Activated CD4-positive, alpha-beta T cell treated with anti-CD3 and anti-CD28 coated beads, Interleukin-2, amount 10 ng/mL, durations not matched to agents 7 days and 5 days (primary cell): Measurements from ENCODE around the gene ARHGAP36. TPM values are rescaled to one million over a fixed set of nuclear protein-coding genes. Genes with fewer than 3 reads are reported as not detected.

Experiments used
- CTCF ChIA-PET: fragments of 350-600 bp; sonication (Branson Sonifier 250); formaldehyde crosslinking; loops from one replicate; lab custom pipeline; 2021; ENCODE audit warnings: antibody characterized with exemption; lab: Charles Lee
- POLR2A ChIA-PET: fragments of 350-600 bp; sonication (Branson Sonifier 250); formaldehyde crosslinking; loops from one replicate; lab custom pipeline; 2021; ENCODE audit warnings: antibody characterized with exemption; lab: Charles Lee
- DNase-seq: peaks from one replicate; pipeline ENCODE4 v3.0.0-alpha.2; 2020
- H3K27ac Mint-ChIP-seq: one replicate; pipeline ENCODE4 v1.8.0; 2021; ENCODE audit warnings: mild to moderate bottlenecking, moderate library complexity, mixed read lengths
- H3K27me3 Mint-ChIP-seq: one replicate; pipeline ENCODE4 v1.8.0; 2021; ENCODE audit warnings: mixed read lengths
- H3K36me3 Mint-ChIP-seq: one replicate; pipeline ENCODE4 v1.8.0; 2021; ENCODE audit warnings: low read depth, mixed read lengths
- H3K4me1 Mint-ChIP-seq: one replicate; pipeline ENCODE4 v1.8.0; 2021; ENCODE audit warnings: mixed read lengths
- H3K4me3 Mint-ChIP-seq: one replicate; pipeline ENCODE4 v1.8.0; 2021; ENCODE audit warnings: mild to moderate bottlenecking, moderate library complexity, mixed read lengths
- H3K9me3 Mint-ChIP-seq: one replicate; pipeline ENCODE4 v1.8.0; 2021; ENCODE audit warnings: mixed read lengths
- total RNA-seq, 2 experiments: library from RNA; stranded (reverse); gene quantifications; one replicate each; pipeline ENCODE4 v1.2.3, GENCODE V29; 2021

The ARHGAP36 gene
- not detected for total RNA-seq

- Mint-ChIP-seq H3K4me3 (no peak within 1 kb of the TSS), H3K27me3 (peaks cover 18% of the 10 kb centered on the region), H3K36me3 (no peaks in the 10 kb centered on the region), H3K27ac (no peak within 1 kb of the TSS), H3K4me1 (no peaks in the 10 kb centered on the region), H3K9me3 (no peaks in the 10 kb centered on the region)
- ChIA-PET POLR2A (no interaction called here), CTCF (no interaction called here)
- DNase-seq, result no peak
Measured at GRCh38 chrX:131058136-131058868, at the start of gene ARHGAP36. Gene ARHGAP36 (plus strand): TSS chrX:131058346. CDS start chrX:131081666, 23,320 bp downstream.

- peaks cover 4% of the 10 kb centered on the region for H3K27me3 Mint-ChIP-seq
- H3K36me3 Mint-ChIP-seq, result no peaks in the 10 kb centered on the region
- no peak for DNase-seq
- no peaks in the 10 kb centered on the region for H3K9me3 Mint-ChIP-seq
- CTCF ChIA-PET, result no interaction called here
- H3K4me3 Mint-ChIP-seq, result no peak overlapping the region
- POLR2A ChIA-PET, result no interaction called here
- no peaks in the 10 kb centered on the region for H3K4me1 Mint-ChIP-seq
- no peak overlapping the region for H3K27ac Mint-ChIP-seq
Measured at GRCh38 chrX:131010186-131010585, 48.0 kb upstream of the ARHGAP36 start.

- Mint-ChIP-seq H3K27ac (no peak overlapping the region), H3K27me3 (peaks cover 8% of the 10 kb centered on the region), H3K4me1 (no peaks in the 10 kb centered on the region), H3K4me3 (no peak overlapping the region), H3K9me3 (no peaks in the 10 kb centered on the region), H3K36me3 (no peaks in the 10 kb centered on the region)
- POLR2A ChIA-PET, result no interaction called here
- DNase-seq, result no peak
- CTCF ChIA-PET, result no interaction called here
Measured at GRCh38 chrX:131025336-131025735, 32.8 kb upstream of the ARHGAP36 start.

- POLR2A ChIA-PET, result no interaction called here
- Mint-ChIP-seq H3K36me3 (no peaks in the 10 kb centered on the region), H3K4me3 (no peak overlapping the region)
Measured at GRCh38 chrX:131032354-131033230, 25.6 kb upstream of the ARHGAP36 start.

GRCh38 chrX:131034063-131034462, 24.1 kb upstream of the ARHGAP36 start:
- Mint-ChIP-seq H3K27me3 (peaks cover 2% of the 10 kb centered on the region), H3K36me3 (no peaks in the 10 kb centered on the region), H3K9me3 (no peaks in the 10 kb centered on the region), H3K27ac (no peak overlapping the region), H3K4me3 (no peak overlapping the region), H3K4me1 (no peaks in the 10 kb centered on the region)
- POLR2A ChIA-PET, result no interaction called here
- CTCF ChIA-PET, result no interaction called here
- no peak for DNase-seq

More at GRCh38 chrX:131032354-131033230, 25.6 kb upstream of the ARHGAP36 start:
- no peaks in the 10 kb centered on the region for H3K9me3 Mint-ChIP-seq
- no peak overlapping the region for H3K27ac Mint-ChIP-seq
- H3K4me1 Mint-ChIP-seq, result no peaks in the 10 kb centered on the region
- DNase-seq, result no peak
- H3K27me3 Mint-ChIP-seq, result peaks cover 1% of the 10 kb centered on the region
- CTCF ChIA-PET, result interaction anchor here (0.6 kb wide), 1 partner anchor 154 kb away, joined by 3 read pairs; no protein-coding TSS in a partner anchor

GRCh38 chrX:131040781-131041180, 17.4 kb upstream of the ARHGAP36 start:
- POLR2A ChIA-PET, result no interaction called here
- no peaks in the 10 kb centered on the region for H3K4me1 Mint-ChIP-seq
- CTCF ChIA-PET, result no interaction called here
- peaks cover 7% of the 10 kb centered on the region for H3K27me3 Mint-ChIP-seq
- no peak overlapping the region for H3K4me3 Mint-ChIP-seq
- no peaks in the 10 kb centered on the region for H3K36me3 Mint-ChIP-seq
- no peak overlapping the region for H3K27ac Mint-ChIP-seq
- no peaks in the 10 kb centered on the region for H3K9me3 Mint-ChIP-seq
- DNase-seq, result no peak

GRCh38 chrX:131041667-131042066, 16.5 kb upstream of the ARHGAP36 start:
- Mint-ChIP-seq H3K4me1 (no peaks in the 10 kb centered on the region), H3K27ac (no peak overlapping the region), H3K4me3 (no peak overlapping the region), H3K9me3 (no peaks in the 10 kb centered on the region), H3K36me3 (no peaks in the 10 kb centered on the region), H3K27me3 (peaks cover 10% of the 10 kb centered on the region)
- CTCF ChIA-PET, result no interaction called here
- POLR2A ChIA-PET, result no interaction called here
- DNase-seq, result no peak

- POLR2A ChIA-PET, result no interaction called here
- H3K27ac Mint-ChIP-seq, result no peak overlapping the region
- no peak for DNase-seq
- H3K4me1 Mint-ChIP-seq, result no peaks in the 10 kb centered on the region
- CTCF ChIA-PET, result no interaction called here
- H3K4me3 Mint-ChIP-seq, result no peak overlapping the region
- no peaks in the 10 kb centered on the region for H3K36me3 Mint-ChIP-seq
- H3K27me3 Mint-ChIP-seq, result peaks cover 6% of the 10 kb centered on the region
- H3K9me3 Mint-ChIP-seq, result no peaks in the 10 kb centered on the region
Measured at GRCh38 chrX:131045726-131046125, 12.4 kb upstream of the ARHGAP36 start.

- Mint-ChIP-seq H3K9me3 (no peaks in the 10 kb centered on the region), H3K36me3 (no peaks in the 10 kb centered on the region), H3K4me3 (no peak overlapping the region), H3K27me3 (peaks cover 6% of the 10 kb centered on the region), H3K27ac (no peak overlapping the region), H3K4me1 (no peaks in the 10 kb centered on the region)
- CTCF ChIA-PET, result interaction anchor here (0.7 kb wide), 1 partner anchor 17 kb away, joined by 3 read pairs; no protein-coding TSS in a partner anchor
- no peak for DNase-seq
- POLR2A ChIA-PET, result no interaction called here
Measured at GRCh38 chrX:131046596-131046995, 11.6 kb upstream of the ARHGAP36 start.

GRCh38 chrX:131047180-131047579, 11.0 kb upstream of the ARHGAP36 start:
- CTCF ChIA-PET, result interaction anchor here (0.7 kb wide), 1 partner anchor 17 kb away, joined by 3 read pairs; no protein-coding TSS in a partner anchor

GRCh38 chrX:131053076-131053475, 5.1 kb upstream of the ARHGAP36 start:
- POLR2A ChIA-PET, result no interaction called here
- no peak for DNase-seq
- Mint-ChIP-seq H3K27ac (no peak overlapping the region), H3K9me3 (no peaks in the 10 kb centered on the region), H3K4me1 (no peaks in the 10 kb centered on the region), H3K36me3 (no peaks in the 10 kb centered on the region), H3K27me3 (peaks cover 8% of the 10 kb centered on the region), H3K4me3 (no peak overlapping the region)
- CTCF ChIA-PET, result no interaction called here

More at GRCh38 chrX:131047180-131047579, 11.0 kb upstream of the ARHGAP36 start:
- Mint-ChIP-seq H3K4me3 (no peak overlapping the region), H3K27ac (no peak overlapping the region), H3K9me3 (no peaks in the 10 kb centered on the region), H3K36me3 (no peaks in the 10 kb centered on the region), H3K4me1 (no peaks in the 10 kb centered on the region), H3K27me3 (peaks cover 6% of the 10 kb centered on the region)
- DNase-seq, result no peak
- POLR2A ChIA-PET, result no interaction called here

GRCh38 chrX:131054906-131055305, 3.2 kb upstream of the ARHGAP36 start:
- Mint-ChIP-seq H3K27ac (no peak overlapping the region), H3K4me3 (no peak overlapping the region), H3K27me3 (peaks cover 13% of the 10 kb centered on the region), H3K9me3 (no peaks in the 10 kb centered on the region), H3K36me3 (no peaks in the 10 kb centered on the region), H3K4me1 (no peaks in the 10 kb centered on the region)
- ChIA-PET CTCF (no interaction called here), POLR2A (no interaction called here)
- no peak for DNase-seq

- H3K9me3 Mint-ChIP-seq, result no peaks in the 10 kb centered on the region
- no peak for DNase-seq
- H3K36me3 Mint-ChIP-seq, result no peaks in the 10 kb centered on the region
- ChIA-PET CTCF (no interaction called here), POLR2A (no interaction called here)
- H3K4me3 Mint-ChIP-seq, result no peak overlapping the region
- peaks cover 18% of the 10 kb centered on the region for H3K27me3 Mint-ChIP-seq
- no peaks in the 10 kb centered on the region for H3K4me1 Mint-ChIP-seq
- no peak overlapping the region for H3K27ac Mint-ChIP-seq
Measured at GRCh38 chrX:131057706-131058105, 440 bp upstream of the ARHGAP36 start.
